HepG2 (cell line): ENCODE results near the gene PTPDC1. TPM values are rescaled to one million over a fixed set of nuclear protein-coding genes. Genes with fewer than 3 reads are reported as not detected.
A peak's percentile ranks its signal among the peaks of the same experiment; 100 is the strongest.

Experiments used
- CEBPG ChIP-seq: IDR thresholded peaks from 2 replicates; pipeline ENCODE4 v1.6.1; 2016
- CHCHD3 ChIP-seq: sonication (generic); formaldehyde crosslinking; IDR thresholded peaks from 2 replicates; pipeline ENCODE4 v1.8.0; 2022; ENCODE audit warnings: mild to moderate bottlenecking, missing genetic modification reagents, moderate library complexity
- CREB1 ChIP-seq, 2 experiments: fragments of 450-650 bp in 1 of 2; IDR thresholded peaks; 2 replicates each; pipeline ENCODE4 v1.6.1; 2016 to 2017; ENCODE audit warnings: control low read depth in 1 of 2, mild to moderate bottlenecking in 1 of 2, missing compliant biosample characterization in 1 of 2, missing genetic modification characterization in 1 of 2
- EEA1 ChIP-seq: sonication (generic); formaldehyde crosslinking; IDR thresholded peaks from 2 replicates; pipeline ENCODE4 v1.5.1; 2020; ENCODE audit warnings: mild to moderate bottlenecking, missing genetic modification reagents, borderline replicate concordance
- FOXA1 ChIP-seq, 2 experiments: fragments of 450-650 bp in 1 of 2; sonication (generic) in 1 of 2; formaldehyde crosslinking in 1 of 2; IDR thresholded peaks; 2 replicates each; pipeline versions ENCODE4 v1.4.0 to v1.6.1; 2016 to 2020; ENCODE audit warnings: missing genetic modification reagents in 1 of 2
- GABPA ChIP-seq, 2 experiments: IDR thresholded peaks; 2 replicates each; pipeline ENCODE4 v1.6.1; 2011 to 2016; ENCODE audit warnings: low read depth in 2 of 2, low read length in 1 of 2, missing biosample characterization in 1 of 2, missing genetic modification characterization in 1 of 2
- KAT2B ChIP-seq: fragments of 150-350 bp; IDR thresholded peaks from 2 replicates; pipeline ENCODE4 v1.6.1; 2014; ENCODE audit warnings: low read depth, low read length, borderline replicate concordance
- KMT2B ChIP-seq: IDR thresholded peaks from 2 replicates; pipeline ENCODE4 v1.6.1; 2016; ENCODE audit warnings: missing genetic modification reagents, missing compliant biosample characterization
- MBD4 ChIP-seq: IDR thresholded peaks from 2 replicates; pipeline ENCODE4 v1.6.1; 2012; ENCODE audit warnings: low read length, inconsistent platforms, borderline replicate concordance
- MED8 ChIP-seq: sonication (generic); formaldehyde crosslinking; IDR thresholded peaks from 2 replicates; pipeline ENCODE4 v1.8.1; 2023; ENCODE audit warnings: mild to moderate bottlenecking, missing genetic modification reagents; ENCODE audit not compliant: insufficient replicate concordance
- NR2F1 ChIP-seq, 2 experiments: fragments of 450-650 bp in 1 of 2; formaldehyde crosslinking in 1 of 2; IDR thresholded peaks; 2 replicates each; pipeline versions ENCODE4 v1.5.0 to v1.6.1; 2016 to 2020; ENCODE audit warnings: mild to moderate bottlenecking in 1 of 2, missing compliant biosample characterization in 1 of 2, missing genetic modification reagents in 1 of 2, moderate library complexity in 1 of 2
- PAX8 ChIP-seq: sonication (generic); formaldehyde crosslinking; IDR thresholded peaks from 2 replicates; pipeline ENCODE4 v1.8.0; 2022; ENCODE audit warnings: mild to moderate bottlenecking, missing genetic modification reagents, borderline replicate concordance
- SALL2 ChIP-seq: sonication (generic); formaldehyde crosslinking; IDR thresholded peaks from 2 replicates; pipeline ENCODE4 v1.8.1; 2023; ENCODE audit warnings: mild to moderate bottlenecking, missing genetic modification reagents, inconsistent platforms
- TCF7L2 ChIP-seq: IDR thresholded peaks from 2 replicates; pipeline ENCODE4 v1.6.1; 2011; ENCODE audit warnings: mild to moderate bottlenecking, low read depth, low read length, moderate library complexity
- TOPORS ChIP-seq: sonication (generic); formaldehyde crosslinking; IDR thresholded peaks from 2 replicates; pipeline ENCODE4 v1.8.0; 2023; ENCODE audit warnings: mild to moderate bottlenecking, missing genetic modification reagents
- YEATS2 ChIP-seq: sonication (generic); formaldehyde crosslinking; IDR thresholded peaks from 2 replicates; pipeline ENCODE4 v1.4.0; 2020; ENCODE audit warnings: missing genetic modification reagents, borderline replicate concordance
- ZNF256 ChIP-seq: sonication (generic); formaldehyde crosslinking; conservative IDR thresholded peaks from 2 replicates; pipeline ENCODE4 v1.4.0; 2020; ENCODE audit warnings: missing genetic modification reagents
- ZNF260 ChIP-seq: sonication (generic); formaldehyde crosslinking; IDR thresholded peaks from 2 replicates; pipeline ENCODE4 v1.4.0; 2020; ENCODE audit warnings: missing genetic modification reagents, low read depth, mild to moderate bottlenecking, borderline replicate concordance
- polyA plus RNA-seq, 8 experiments: library from polyadenylated mRNA; depleted of rRNA in 3 of 8; stranded (reverse) in 7 of 8; unstranded in 1 of 8; fragments of >200 nt; fragmentation: Illumina TruSeq in 4 of 8; extraction: Trizol in 4 of 8; gene quantifications; 2 replicates each; pipeline versions ENCODE4 v1.2.1 to v1.2.3, GENCODE V29; 2011 to 2016; ENCODE audit warnings: low read depth in 4 of 8, missing spikeins in 1 of 8, mixed read lengths in 1 of 8; ENCODE audit not compliant: insufficient read depth in 1 of 8
- total RNA-seq, 5 experiments: library from RNA; depleted of rRNA; stranded (reverse); fragments of >200 nt; fragmentation: Illumina TruSeq; extraction: Trizol; gene quantifications; 2 replicates each; pipeline ENCODE4 v1.2.3, GENCODE V29; 2016; ENCODE audit warnings: low read depth in 1 of 5
- TF ChIP-seq, protein P1 (sequence below): sonication (generic); formaldehyde crosslinking; IDR thresholded peaks from 2 replicates; pipeline ENCODE4 v1.5.0; 2020; ENCODE audit warnings: mild to moderate bottlenecking, low read depth, missing genetic modification reagents, borderline replicate concordance
- TF ChIP-seq, protein P2 (sequence below): IDR thresholded peaks from 2 replicates; pipeline ENCODE4 v1.6.1; 2016; ENCODE audit warnings: mild to moderate bottlenecking
- TF ChIP-seq, protein P3 (sequence below): sonication (generic); formaldehyde crosslinking; IDR thresholded peaks from 2 replicates; pipeline ENCODE4 v1.8.0; 2023; ENCODE audit warnings: mild to moderate bottlenecking, missing genetic modification reagents
- TF ChIP-seq, protein P4 (sequence below): sonication (generic); formaldehyde crosslinking; IDR thresholded peaks from 2 replicates; pipeline ENCODE4 v1.5.1; 2020; ENCODE audit warnings: missing genetic modification reagents, mild to moderate bottlenecking, borderline replicate concordance
- TF ChIP-seq, protein P5 (sequence below): sonication (generic); formaldehyde crosslinking; IDR thresholded peaks from 2 replicates; pipeline ENCODE4 v1.4.0; 2020; ENCODE audit warnings: mild to moderate bottlenecking, missing genetic modification reagents

PTPDC1 gene
- total and polyA plus RNA-seq, 2 of the 13 experiments (the other 11 are each of a cell fraction or from before 2014, with no cell fraction given), result 6.1 to 8.6 TPM

DNA sequence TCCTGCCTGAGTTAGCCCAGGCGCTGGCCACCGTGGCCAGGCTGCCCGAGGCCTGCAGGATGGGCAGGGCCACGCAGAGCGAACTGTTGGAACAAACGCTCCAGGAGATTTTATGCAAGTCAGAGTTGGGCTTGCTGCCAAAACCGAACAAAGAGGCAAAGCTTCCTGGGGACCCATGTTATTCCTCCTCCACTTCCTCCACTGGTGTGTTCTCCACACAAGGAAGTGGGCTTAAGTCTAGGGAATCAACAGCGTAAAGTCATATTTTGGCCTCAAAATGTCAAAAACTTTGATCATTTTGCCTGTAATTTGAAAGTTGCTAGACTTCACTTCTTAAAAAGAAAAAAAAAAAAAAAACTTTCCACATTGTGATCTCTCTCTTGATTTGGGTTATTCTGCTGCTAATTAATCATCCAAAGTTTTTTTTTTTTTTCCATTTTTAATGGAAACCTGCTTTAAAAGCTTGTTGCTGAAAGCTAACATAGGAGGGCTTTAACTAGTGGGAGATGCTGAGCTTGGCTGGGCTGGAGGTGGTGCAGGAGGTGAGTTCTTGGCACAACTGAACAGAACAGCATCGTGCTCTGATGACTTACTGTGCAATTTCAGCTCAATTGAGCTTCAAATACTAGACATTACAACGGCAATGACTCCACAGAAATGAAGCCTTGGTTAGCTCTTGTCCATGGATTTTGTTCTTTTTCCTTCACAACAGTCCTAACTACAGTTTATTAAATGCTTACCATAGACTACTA lies 73.0 kb downstream of the PTPDC1 start (continued):
- TF ChIP-seq EEA1, result no peak
- no peak for TF ChIP-seq SALL2 (CRISPR knock-in tag)
- TF ChIP-seq, protein P1, sequence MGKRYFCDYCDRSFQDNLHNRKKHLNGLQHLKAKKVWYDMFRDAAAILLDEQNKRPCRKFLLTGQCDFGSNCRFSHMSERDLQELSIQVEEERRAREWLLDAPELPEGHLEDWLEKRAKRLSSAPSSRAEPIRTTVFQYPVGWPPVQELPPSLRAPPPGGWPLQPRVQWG, result no peak
- TF ChIP-seq ZNF260 (CRISPR knock-in tag), result no peak
- no peak for TF ChIP-seq TCF7L2
- TF ChIP-seq GABPA (IDR thresholded peaks at IDR 0.05; ENCODE audit: low read depth, low read length), result no peak
- 0 out of 2 replicates have a peak, but pooled peaks have one; percentile 17 for TF ChIP-seq GABPA (CRISPR knock-in tag; IDR thresholded peaks at IDR 0.05; ENCODE audit: low read depth)
- TF ChIP-seq ZNF256 (CRISPR knock-in tag), result no peak
- no peak for TF ChIP-seq CEBPG (CRISPR knock-in tag)
- TF ChIP-seq, protein P2, sequence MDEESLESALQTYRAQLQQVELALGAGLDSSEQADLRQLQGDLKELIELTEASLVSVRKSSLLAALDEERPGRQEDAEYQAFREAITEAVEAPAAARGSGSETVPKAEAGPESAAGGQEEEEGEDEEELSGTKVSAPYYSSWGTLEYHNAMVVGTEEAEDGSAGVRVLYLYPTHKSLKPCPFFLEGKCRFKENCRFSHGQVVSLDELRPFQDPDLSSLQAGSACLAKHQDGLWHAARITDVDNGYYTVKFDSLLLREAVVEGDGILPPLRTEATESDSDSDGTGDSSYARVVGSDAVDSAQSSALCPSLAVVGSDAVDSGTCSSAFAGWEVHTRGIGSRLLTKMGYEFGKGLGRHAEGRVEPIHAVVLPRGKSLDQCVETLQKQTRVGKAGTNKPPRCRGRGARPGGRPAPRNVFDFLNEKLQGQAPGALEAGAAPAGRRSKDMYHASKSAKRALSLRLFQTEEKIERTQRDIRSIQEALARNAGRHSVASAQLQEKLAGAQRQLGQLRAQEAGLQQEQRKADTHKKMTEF (CRISPR knock-in tag), result peak; percentile 44; the same call in 1 of the 2 replicates
- TF ChIP-seq MBD4, result no peak
- TF ChIP-seq PAX8 (CRISPR knock-in tag), result no peak
- TF ChIP-seq, protein P3, sequence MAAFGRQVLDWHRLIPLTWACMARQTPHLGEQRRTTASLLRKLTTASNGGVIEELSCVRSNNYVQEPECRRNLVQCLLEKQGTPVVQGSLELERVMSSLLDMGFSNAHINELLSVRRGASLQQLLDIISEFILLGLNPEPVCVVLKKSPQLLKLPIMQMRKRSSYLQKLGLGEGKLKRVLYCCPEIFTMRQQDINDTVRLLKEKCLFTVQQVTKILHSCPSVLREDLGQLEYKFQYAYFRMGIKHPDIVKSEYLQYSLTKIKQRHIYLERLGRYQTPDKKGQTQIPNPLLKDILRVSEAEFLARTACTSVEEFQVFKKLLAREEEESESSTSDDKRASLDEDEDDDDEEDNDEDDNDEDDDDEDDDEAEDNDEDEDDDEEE, result no peak
- no peak for TF ChIP-seq KAT2B
- TF ChIP-seq TOPORS, result no peak
- TF ChIP-seq CREB1 (IDR thresholded peaks at IDR 0.05), result no peak
- no peak for TF ChIP-seq CREB1 (CRISPR knock-in tag; IDR thresholded peaks at IDR 0.05)
- no peak for TF ChIP-seq NR2F1 (CRISPR knock-in tag; IDR thresholded peaks at IDR 0.05)
- no peak for TF ChIP-seq KMT2B (CRISPR knock-in tag)
- TF ChIP-seq FOXA1 (IDR thresholded peaks at IDR 0.05), result no peak
- TF ChIP-seq FOXA1 (CRISPR knock-in tag; IDR thresholded peaks at IDR 0.05), result no peak
- TF ChIP-seq, protein P4, sequence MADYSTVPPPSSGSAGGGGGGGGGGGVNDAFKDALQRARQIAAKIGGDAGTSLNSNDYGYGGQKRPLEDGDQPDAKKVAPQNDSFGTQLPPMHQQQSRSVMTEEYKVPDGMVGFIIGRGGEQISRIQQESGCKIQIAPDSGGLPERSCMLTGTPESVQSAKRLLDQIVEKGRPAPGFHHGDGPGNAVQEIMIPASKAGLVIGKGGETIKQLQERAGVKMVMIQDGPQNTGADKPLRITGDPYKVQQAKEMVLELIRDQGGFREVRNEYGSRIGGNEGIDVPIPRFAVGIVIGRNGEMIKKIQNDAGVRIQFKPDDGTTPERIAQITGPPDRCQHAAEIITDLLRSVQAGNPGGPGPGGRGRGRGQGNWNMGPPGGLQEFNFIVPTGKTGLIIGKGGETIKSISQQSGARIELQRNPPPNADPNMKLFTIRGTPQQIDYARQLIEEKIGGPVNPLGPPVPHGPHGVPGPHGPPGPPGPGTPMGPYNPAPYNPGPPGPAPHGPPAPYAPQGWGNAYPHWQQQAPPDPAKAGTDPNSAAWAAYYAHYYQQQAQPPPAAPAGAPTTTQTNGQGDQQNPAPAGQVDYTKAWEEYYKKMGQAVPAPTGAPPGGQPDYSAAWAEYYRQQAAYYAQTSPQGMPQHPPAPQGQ, result no peak
- no peak for TF ChIP-seq CHCHD3 (CRISPR knock-in tag)
- TF ChIP-seq, protein P5, sequence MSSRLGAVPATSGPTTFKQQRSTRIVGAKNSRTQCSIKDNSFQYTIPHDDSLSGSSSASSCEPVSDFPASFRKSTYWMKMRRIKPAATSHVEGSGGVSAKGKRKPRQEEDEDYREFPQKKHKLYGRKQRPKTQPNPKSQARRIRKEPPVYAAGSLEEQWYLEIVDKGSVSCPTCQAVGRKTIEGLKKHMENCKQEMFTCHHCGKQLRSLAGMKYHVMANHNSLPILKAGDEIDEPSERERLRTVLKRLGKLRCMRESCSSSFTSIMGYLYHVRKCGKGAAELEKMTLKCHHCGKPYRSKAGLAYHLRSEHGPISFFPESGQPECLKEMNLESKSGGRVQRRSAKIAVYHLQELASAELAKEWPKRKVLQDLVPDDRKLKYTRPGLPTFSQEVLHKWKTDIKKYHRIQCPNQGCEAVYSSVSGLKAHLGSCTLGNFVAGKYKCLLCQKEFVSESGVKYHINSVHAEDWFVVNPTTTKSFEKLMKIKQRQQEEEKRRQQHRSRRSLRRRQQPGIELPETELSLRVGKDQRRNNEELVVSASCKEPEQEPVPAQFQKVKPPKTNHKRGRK (CRISPR knock-in tag), result no peak
- 0 out of 2 replicates have a peak, but pooled peaks have one; percentile 19 for TF ChIP-seq YEATS2
- TF ChIP-seq MED8 (CRISPR knock-in tag), result no peak
